ENCODE results near the gene MYO1G.

MYO1G gene

DNA sequence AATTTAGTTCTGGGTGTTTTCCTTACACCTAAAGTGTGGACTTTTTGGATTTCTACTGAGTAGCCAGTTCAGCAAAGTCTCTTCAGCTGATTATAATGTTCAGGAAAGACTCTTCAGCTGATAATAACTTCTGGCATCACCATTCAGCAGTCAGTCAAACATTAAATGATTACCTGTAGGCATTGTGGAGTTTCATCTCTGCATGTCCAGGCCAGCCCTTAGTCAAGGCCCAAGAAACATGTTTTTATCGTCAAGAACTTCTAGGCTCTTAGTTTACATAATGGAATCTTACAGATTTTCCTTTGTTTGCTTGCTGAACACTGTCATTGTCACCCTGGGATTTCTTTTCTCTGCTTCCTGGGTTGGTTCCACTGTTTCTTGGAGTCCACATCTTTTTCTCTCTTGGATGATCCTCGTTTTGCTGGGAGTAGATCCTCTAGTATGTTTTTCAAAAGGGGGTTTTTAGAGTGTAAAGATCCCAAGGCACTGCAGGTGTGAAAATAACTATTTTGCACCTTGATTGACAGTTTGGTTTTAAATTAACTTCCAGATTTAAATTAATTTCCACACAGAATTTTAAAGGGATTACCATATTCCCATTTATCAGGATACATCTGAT is 45.4 kb upstream of the MYO1G start:
- DNase-seq (ENCODE audit: low read depth) = peak; percentile 61
- TF ChIP-seq, protein P1, sequence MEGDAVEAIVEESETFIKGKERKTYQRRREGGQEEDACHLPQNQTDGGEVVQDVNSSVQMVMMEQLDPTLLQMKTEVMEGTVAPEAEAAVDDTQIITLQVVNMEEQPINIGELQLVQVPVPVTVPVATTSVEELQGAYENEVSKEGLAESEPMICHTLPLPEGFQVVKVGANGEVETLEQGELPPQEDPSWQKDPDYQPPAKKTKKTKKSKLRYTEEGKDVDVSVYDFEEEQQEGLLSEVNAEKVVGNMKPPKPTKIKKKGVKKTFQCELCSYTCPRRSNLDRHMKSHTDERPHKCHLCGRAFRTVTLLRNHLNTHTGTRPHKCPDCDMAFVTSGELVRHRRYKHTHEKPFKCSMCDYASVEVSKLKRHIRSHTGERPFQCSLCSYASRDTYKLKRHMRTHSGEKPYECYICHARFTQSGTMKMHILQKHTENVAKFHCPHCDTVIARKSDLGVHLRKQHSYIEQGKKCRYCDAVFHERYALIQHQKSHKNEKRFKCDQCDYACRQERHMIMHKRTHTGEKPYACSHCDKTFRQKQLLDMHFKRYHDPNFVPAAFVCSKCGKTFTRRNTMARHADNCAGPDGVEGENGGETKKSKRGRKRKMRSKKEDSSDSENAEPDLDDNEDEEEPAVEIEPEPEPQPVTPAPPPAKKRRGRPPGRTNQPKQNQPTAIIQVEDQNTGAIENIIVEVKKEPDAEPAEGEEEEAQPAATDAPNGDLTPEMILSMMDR (IDR thresholded peaks at IDR 0.05; ENCODE audit: insufficient read depth, low read depth, low read length, missing control alignments) = no peak
- H3K4me3 ChIP-seq (ENCODE audit: low read length) = no peak overlapping the region

DNA sequence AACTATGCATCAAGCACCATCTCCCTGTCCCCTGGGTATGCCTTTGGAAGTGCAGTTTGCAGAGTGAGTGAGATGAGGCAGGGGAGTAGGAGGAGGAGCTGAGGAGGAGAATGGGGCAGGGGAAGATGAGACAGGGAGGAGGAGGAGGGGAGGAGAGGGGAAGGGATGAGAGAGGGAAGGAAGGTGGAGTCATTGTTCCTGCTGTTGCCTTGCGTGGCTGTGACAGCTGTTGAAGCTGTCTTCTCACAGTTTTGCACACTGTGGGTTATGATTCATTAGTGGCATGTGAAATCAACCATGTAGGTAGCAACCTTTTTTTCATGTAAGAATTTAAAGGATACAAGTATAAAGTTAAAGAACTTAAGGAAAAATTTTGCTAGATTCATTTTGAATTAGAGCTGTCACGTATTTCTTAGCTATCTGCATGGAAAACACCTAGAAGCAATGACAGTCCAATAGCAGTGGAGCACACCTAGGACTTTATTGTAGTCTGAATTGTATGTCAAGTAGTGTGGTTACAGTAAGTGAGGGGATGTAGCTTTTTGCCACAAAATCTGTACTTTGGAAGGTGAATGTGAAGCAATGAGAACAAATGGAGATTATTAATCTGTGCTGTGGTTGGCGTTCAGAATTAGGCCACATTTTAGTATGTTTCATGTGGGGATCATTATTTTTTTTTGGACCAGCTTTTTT is 42.9 kb upstream of the MYO1G start:
- DNase-seq (ENCODE audit: low read depth) = peak; percentile 58

GRCh38 chr7:45020915-45021314 is 42.1 kb upstream of the MYO1G start:
- DNase-seq (ENCODE audit: low read depth) = no peak
- no peak overlapping the region for H3K4me3 ChIP-seq (ENCODE audit: low read length)
- TF ChIP-seq, protein P1 (IDR thresholded peaks at IDR 0.05; ENCODE audit: insufficient read depth, low read depth, low read length, missing control alignments) = no peak

More for the DNA sequence above, 42.9 kb upstream of the MYO1G start:
- no peak overlapping the region for H3K4me3 ChIP-seq (ENCODE audit: low read length)
- TF ChIP-seq, protein P1 (IDR thresholded peaks at IDR 0.05; ENCODE audit: insufficient read depth, low read depth, low read length, missing control alignments) = no peak

DNA sequence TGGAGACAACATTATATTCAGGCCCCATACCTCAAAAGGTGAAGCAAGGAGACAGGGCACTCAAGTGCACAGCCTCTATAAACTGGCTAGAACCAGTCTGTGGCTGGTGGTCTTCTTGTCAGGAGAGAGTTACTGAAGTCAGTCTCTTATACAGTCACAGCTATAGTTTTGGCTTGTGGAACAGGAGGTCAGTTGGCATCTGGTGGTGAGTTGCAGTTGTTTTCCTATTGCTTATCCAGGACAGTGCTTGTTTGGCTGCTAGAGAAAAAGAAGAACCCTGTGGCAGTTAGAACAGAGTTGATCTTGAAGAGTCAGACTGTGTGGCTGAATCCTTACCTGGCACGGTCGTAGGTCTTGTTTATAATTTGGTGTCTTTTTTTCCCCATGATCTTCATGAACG is 38.4 kb upstream of the MYO1G start:
- no peak overlapping the region for H3K4me3 ChIP-seq (ENCODE audit: low read length)
- TF ChIP-seq, protein P1 (IDR thresholded peaks at IDR 0.05; ENCODE audit: insufficient read depth, low read depth, low read length, missing control alignments) = no peak
- no peak for DNase-seq (ENCODE audit: low read depth)

DNA sequence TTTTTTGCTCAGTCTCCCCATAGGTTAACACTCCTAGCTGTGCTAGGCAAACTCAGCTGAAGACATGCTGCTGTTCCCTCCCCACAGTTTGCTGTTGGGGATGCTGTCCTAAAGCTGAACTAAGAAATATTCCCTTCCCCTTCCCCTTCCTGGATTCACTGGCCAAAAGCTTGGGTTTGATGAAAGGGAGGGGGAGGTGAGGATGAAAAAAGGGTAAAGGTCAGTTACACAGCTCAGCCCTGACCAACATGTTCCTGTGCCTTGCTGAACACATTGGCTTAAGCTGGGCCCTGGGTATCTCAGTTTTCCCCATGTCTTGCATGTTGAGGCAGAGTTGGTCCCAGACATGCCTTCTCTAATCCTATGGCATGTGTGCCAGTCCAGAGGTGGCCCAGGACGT is 36.5 kb upstream of the MYO1G start:
- TF ChIP-seq, protein P1 (IDR thresholded peaks at IDR 0.05; ENCODE audit: insufficient read depth, low read depth, low read length, missing control alignments) = no peak
- DNase-seq (ENCODE audit: low read depth) = no peak
- no peak overlapping the region for H3K4me3 ChIP-seq (ENCODE audit: low read length)

- TF ChIP-seq, protein P1 (IDR thresholded peaks at IDR 0.05; ENCODE audit: insufficient read depth, low read depth, low read length, missing control alignments) = no peak
- DNase-seq (ENCODE audit: low read depth) = no peak
- no peak overlapping the region for H3K4me3 ChIP-seq (ENCODE audit: low read length)
Measured at GRCh38 chr7:45013465-45013967, 34.7 kb upstream of the MYO1G start.

All from epithelial cell of esophagus (primary cell).